ENCODE results near the gene GALNT1.

- TF ChIP-seq CTCF (IDR thresholded peaks at IDR 0.05) (no peak), POLR2A (IDR thresholded peaks at IDR 0.05) (no peak)
These were observed 11.4 kb upstream of the GALNT1 start for GRCh38 chr18:35570182-35570581.

Data from testis (tissue), 2 donors.